HepG2 (cell line): ENCODE results near the gene VEZF1. TPM values are rescaled to one million over a fixed set of nuclear protein-coding genes. Genes with fewer than 3 reads are reported as not detected.

Source experiments
- ATAC-seq: fragments of 200-7000 bp; cut with Tn5 transposase; 3 replicates; pipeline ENCODE4 v1.9.1; 2020; ENCODE audit warnings: mild to moderate bottlenecking, moderate library complexity
- BruUV-seq: library from RNA; stranded (reverse); fragments of 400-500 nt; replicated peaks from 2 replicates; lab custom pipeline; 2021; lab: Mats Ljungman, UMichigan
- CTCF ChIA-PET: fragments of 300-600 bp; formaldehyde crosslinking; extraction: SDS; loops from one replicate; lab custom pipeline; 2021; ENCODE audit warnings: low total read pairs, inconsistent platforms, low intra/inter-chr PET ratio; lab: Yijun Ruan, JAX
- POLR2A ChIA-PET: fragments of 350-600 bp; sonication (Branson Sonifier 250); formaldehyde crosslinking; loops from one replicate; lab custom pipeline; 2020; ENCODE audit warnings: antibody characterized with exemption, inconsistent platforms; lab: Yijun Ruan, JAX
- DNase-seq: peaks from one replicate; pipeline ENCODE4 v3.0.0-alpha.2; 2015; ENCODE audit warnings: low spot score
- FAIRE-seq: peaks from 3 replicates; lab custom pipeline; 2011; peaks lifted over from hg19 to GRCh38; lab: Jason Lieb, UNC
- H2AFZ ChIP-seq: one replicate; pipeline ENCODE4 v1.6.1; 2011; ENCODE audit warnings: low read length, inconsistent platforms
- H3K27ac ChIP-seq: fragments of 300-600 bp; 3 replicates; pipeline ENCODE4 v1.8.0; 2011; ENCODE audit warnings: mixed run types, mild to moderate bottlenecking, mixed read lengths, low read length, inconsistent platforms; ENCODE audit not compliant: insufficient read depth; ENCODE audit errors: extremely low read length
- H3K27me3 ChIP-seq, 2 experiments: fragments of 200-600 bp in 1 of 2; 2 replicates in 1 of 2; 3 replicates in 1 of 2; pipeline versions ENCODE4 v1.6.0 to v1.8.0; 2011; ENCODE audit warnings: low read length in 2 of 2, mild to moderate bottlenecking in 2 of 2, moderate library complexity in 2 of 2, inconsistent platforms in 1 of 2; ENCODE audit not compliant: insufficient read depth in 2 of 2, control insufficient read depth in 1 of 2
- H3K36me3 ChIP-seq, 2 experiments: fragments of 200-600 bp in 1 of 2; replicated peaks in 1 of 2; 2 replicates in 1 of 2; 3 replicates in 1 of 2; pipeline versions ENCODE4 v1.5.1 to v1.8.0; 2011; ENCODE audit warnings: low read length in 2 of 2, inconsistent platforms in 1 of 2; ENCODE audit not compliant: insufficient read depth in 2 of 2, control insufficient read depth in 1 of 2
- H3K4me1 ChIP-seq: 2 replicates; pipeline ENCODE4 v1.5.1; 2012; ENCODE audit warnings: low read length, inconsistent platforms; ENCODE audit not compliant: insufficient read depth
- H3K4me2 ChIP-seq: 2 replicates; pipeline ENCODE4 v1.6.0; 2011; ENCODE audit warnings: low read depth, low read length, inconsistent platforms
- H3K4me3 ChIP-seq, 3 experiments: fragments of 200-600 bp in 1 of 3; sonication (generic), shearing (Covaris generic) in 1 of 3; replicated peaks in 1 of 3; 2 replicates each; pipeline ENCODE4 v1.5.1; 2011 to 2016; ENCODE audit warnings: low read length in 3 of 3, inconsistent platforms in 2 of 3, low read depth in 2 of 3, mild to moderate bottlenecking in 2 of 3, control low read depth in 1 of 3, mixed read lengths in 1 of 3; ENCODE audit not compliant: insufficient read depth in 1 of 3
- H3K79me2 ChIP-seq: one replicate; pipeline ENCODE4 v1.6.1; 2011; ENCODE audit warnings: low read length, inconsistent platforms; ENCODE audit not compliant: insufficient read depth
- H3K9ac ChIP-seq: 2 replicates; pipeline ENCODE4 v1.6.0; 2011; ENCODE audit warnings: mild to moderate bottlenecking, low read depth, low read length, inconsistent platforms; ENCODE audit not compliant: insufficient read depth
- H3K9me3 ChIP-seq: 2 replicates; pipeline ENCODE4 v1.5.1; 2012; ENCODE audit warnings: mild to moderate bottlenecking, low read length
- H4K20me1 ChIP-seq: 2 replicates; pipeline ENCODE4 v1.6.0; 2011; ENCODE audit warnings: inconsistent platforms, mild to moderate bottlenecking, low read length, moderate library complexity; ENCODE audit not compliant: insufficient read depth
- IKZF4 ChIP-seq: sonication (generic); formaldehyde crosslinking; IDR thresholded peaks from 2 replicates; pipeline ENCODE4 v1.5.1; 2020; ENCODE audit warnings: borderline replicate concordance, mild to moderate bottlenecking, low read depth, missing genetic modification reagents; ENCODE audit errors: not compliant biosample characterization
- KDM5B ChIP-seq: sonication (generic); formaldehyde crosslinking; IDR thresholded peaks from 2 replicates; pipeline ENCODE4 v1.4.0; 2020; ENCODE audit warnings: missing genetic modification reagents, mild to moderate bottlenecking, borderline replicate concordance
- PLRG1 ChIP-seq: fragments of 450-650 bp; conservative IDR thresholded peaks from 2 replicates; pipeline ENCODE4 v1.6.1; 2016
- POLR2A ChIP-seq, 2 experiments: IDR thresholded peaks; 2 replicates each; pipeline ENCODE4 v1.6.1; 2011; ENCODE audit warnings: low read depth in 2 of 2, low read length in 2 of 2, mild to moderate bottlenecking in 1 of 2, moderate library complexity in 1 of 2; ENCODE audit not compliant: insufficient read depth in 1 of 2
- RBFOX2 ChIP-seq: fragments of 200-400 bp; formaldehyde crosslinking; IDR thresholded peaks from 2 replicates; pipeline ENCODE4 v1.6.1; 2017; ENCODE audit warnings: low read depth, mild to moderate bottlenecking, low read length
- REXO4 ChIP-seq: sonication (generic); formaldehyde crosslinking; IDR thresholded peaks from 2 replicates; pipeline ENCODE4 v1.8.0; 2022; ENCODE audit warnings: missing genetic modification reagents, mild to moderate bottlenecking, borderline replicate concordance
- XRCC5 ChIP-seq: fragments of 200-400 bp; formaldehyde crosslinking; optimal IDR thresholded peaks from 2 replicates; pipeline ENCODE3; 2017; ENCODE audit warnings: mild to moderate bottlenecking, low read length
- ZMAT3 ChIP-seq: sonication (generic); formaldehyde crosslinking; conservative IDR thresholded peaks from 2 replicates; pipeline ENCODE4 v1.7.0; 2021; ENCODE audit warnings: missing genetic modification reagents
- ZNF12 ChIP-seq: sonication (generic); formaldehyde crosslinking; IDR thresholded peaks from 2 replicates; pipeline ENCODE4 v1.5.0; 2020; ENCODE audit warnings: missing genetic modification reagents
- ZNF569 ChIP-seq: sonication (generic); formaldehyde crosslinking; IDR thresholded peaks from 2 replicates; pipeline ENCODE4 v1.5.0; 2020; ENCODE audit warnings: mild to moderate bottlenecking, missing genetic modification reagents, moderate library complexity, borderline replicate concordance
- WGBS: methylation state at CpG from one replicate; pipeline ENCODE4 v1.1.6; 2017; ENCODE audit warnings: low lambda C conversion rate; 5-methylcytosine and 5-hydroxymethylcytosine counted together
- in situ Hi-C: cut with HindIII; loops from 2 replicates; pipeline ENCODE4 v1.10.0; 2017; ENCODE audit warnings: low pct_unique_long_range_greater_than_20kb; ENCODE audit not compliant: extremely low pct_ligation_motif_present
- intact Hi-C: fragments of 100-400 bp; cut with micrococcal nuclease; formaldehyde crosslinking; loops from one replicate; pipeline ENCODE4 v1.10.0; 2022; ENCODE audit not compliant: unreplicated experiment
- polyA plus RNA-seq, 8 experiments: library from polyadenylated mRNA; depleted of rRNA in 3 of 8; stranded (reverse) in 7 of 8; unstranded in 1 of 8; fragments of >200 nt; fragmentation: Illumina TruSeq in 4 of 8; extraction: Trizol in 4 of 8; gene quantifications; 2 replicates each; pipeline versions ENCODE4 v1.2.1 to v1.2.3, GENCODE V29; 2011 to 2016; ENCODE audit warnings: low read depth in 4 of 8, missing spikeins in 1 of 8, mixed read lengths in 1 of 8; ENCODE audit not compliant: insufficient read depth in 1 of 8
- total RNA-seq, 5 experiments: library from RNA; depleted of rRNA; stranded (reverse); fragments of >200 nt; fragmentation: Illumina TruSeq; extraction: Trizol; gene quantifications; 2 replicates each; pipeline ENCODE4 v1.2.3, GENCODE V29; 2016; ENCODE audit warnings: low read depth in 1 of 5

The VEZF1 gene
- total and polyA plus RNA-seq, 2 of the 13 experiments (the other 11 are each of a cell fraction or from before 2014, with no cell fraction given), result 45.9 to 49.7 TPM

GRCh38 chr17:57941384-57942370 is 46.4 kb downstream of the VEZF1 start:
- H2AFZ ChIP-seq, result no peak overlapping the region
- CTCF ChIA-PET, result no interaction called here
- peak overlapping the region; percentile 3 for H3K4me2 ChIP-seq
- no peaks in the 10 kb centered on the region for H3K27me3 ChIP-seq
- DNase-seq (no peak), FAIRE-seq (no peak), ATAC-seq (no peak)
- POLR2A ChIA-PET, result no interaction called here
- 53% methylated on average over 10 of the region's 10 CpGs for WGBS
- TF ChIP-seq POLR2A (IDR thresholded peaks at IDR 0.05; ENCODE audit: insufficient read depth in 1 of 2, low read depth in 2 of 2, low read length in 2 of 2) (no peak), KDM5B (CRISPR knock-in tag) (no peak), PLRG1 (no peak), IKZF4 (no peak)
- in situ Hi-C loops (no loop called here), intact Hi-C loops (loop anchor here (2.0 kb wide), 1 partner anchor 13 kb away; the partner anchor contains the start of gene CUEDC1)
- H3K79me2 ChIP-seq, result no peaks in the 10 kb centered on the region
- H3K9me3 ChIP-seq, result no peaks in the 10 kb centered on the region
- no peak overlapping the region for H3K4me3 ChIP-seq
- no peak overlapping the region for H3K9ac ChIP-seq
- H3K27ac ChIP-seq, result no peak overlapping the region
- no peaks in the 10 kb centered on the region for H3K36me3 ChIP-seq
- H4K20me1 ChIP-seq, result no peaks in the 10 kb centered on the region
- peaks cover 71% of the 10 kb centered on the region for H3K4me1 ChIP-seq
- no TSS peak for BruUV-seq

DNA sequence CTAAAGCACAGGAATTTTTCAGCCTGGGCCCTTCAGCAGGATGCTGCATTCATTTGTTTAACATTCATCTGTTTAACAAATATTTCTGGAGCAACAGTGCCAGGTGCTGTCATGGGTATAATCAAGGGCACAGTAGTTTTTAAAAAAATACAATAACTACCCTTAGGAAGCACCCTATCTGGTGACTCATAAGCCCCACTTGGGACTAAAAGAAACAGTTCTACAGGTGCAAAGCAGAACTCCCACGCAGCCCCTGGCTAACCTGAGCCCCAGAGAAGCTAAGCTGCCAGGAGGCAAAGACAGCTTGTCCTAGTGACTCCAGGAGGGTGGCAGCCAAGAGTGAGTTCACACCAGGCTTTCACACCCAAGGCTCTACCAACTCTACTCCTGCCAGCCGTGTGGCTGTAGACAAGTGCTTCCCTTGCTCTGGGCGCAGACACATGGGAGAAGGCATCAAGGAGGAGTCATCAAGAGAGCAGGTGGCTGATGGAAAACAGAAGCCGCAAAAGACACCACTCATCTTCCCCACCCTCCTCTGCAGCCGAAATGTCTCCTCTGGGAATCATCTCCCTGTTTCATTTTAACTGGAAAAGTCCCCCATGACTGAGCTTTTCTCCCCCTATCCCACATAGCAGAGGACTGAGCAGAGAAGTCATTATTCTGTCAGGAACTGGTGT is 47.3 kb downstream of the VEZF1 start:
- 83% methylated on average over 5 of the region's 5 CpGs for WGBS
- H3K9ac ChIP-seq, result no peak overlapping the region
- POLR2A ChIA-PET, result interaction anchor here (1.0 to 3.9 kb wide), 3 partner anchors 12 to 142 kb away, joined by 3 to 35 read pairs (median 10); partner anchors contain the start of genes CUEDC1 and DYNLL2
- H3K79me2 ChIP-seq, result no peaks in the 10 kb centered on the region
- peaks cover 71% of the 10 kb centered on the region for H3K4me1 ChIP-seq
- no peaks in the 10 kb centered on the region for H3K36me3 ChIP-seq
- intact Hi-C loops, result loop anchor here (2.0 kb wide), 1 partner anchor 14 kb away; the partner anchor contains the start of gene CUEDC1
- CTCF ChIA-PET, result no interaction called here
- H3K27me3 ChIP-seq, result no peaks in the 10 kb centered on the region
- H3K4me3 ChIP-seq, result no peak overlapping the region
- ATAC-seq, result no peak
- in situ Hi-C loops, result no loop called here
- H3K9me3 ChIP-seq, result no peaks in the 10 kb centered on the region
- H4K20me1 ChIP-seq, result no peaks in the 10 kb centered on the region
- no peak overlapping the region for H3K27ac ChIP-seq
- BruUV-seq, result no TSS peak
- no peak for DNase-seq
- no peak overlapping the region for H2AFZ ChIP-seq
- TF ChIP-seq ZNF12, result 0 out of 2 replicates have a peak, but pooled peaks have one; percentile 31
- TF ChIP-seq RBFOX2, result no peak
- TF ChIP-seq XRCC5, result peak; percentile 29
- TF ChIP-seq ZMAT3 (CRISPR knock-in tag), result no peak
- no peak for TF ChIP-seq ZNF569 (CRISPR knock-in tag)
- TF ChIP-seq REXO4 (CRISPR knock-in tag), result no peak
- no peak overlapping the region for H3K4me2 ChIP-seq
- FAIRE-seq, result no peak
